ENCODE results near the gene CTU2.

CTU2 gene

GRCh38 chr16:88697831-88698615 is 8.3 kb upstream of the CTU2 start:
- DNase-seq, result no peak

GRCh38 chr16:88698646-88699045 is 7.7 kb upstream of the CTU2 start:
- no peak for DNase-seq

- no peak for DNase-seq
Observed at GRCh38 chr16:88699180-88699579, 7.1 kb upstream of the CTU2 start.

GRCh38 chr16:88700322-88700635 is 6.0 kb upstream of the CTU2 start:
- DNase-seq, result no peak

- DNase-seq, result peak; percentile 60
Observed at GRCh38 chr16:88700636-88701482, 5.4 kb upstream of the CTU2 start.

GRCh38 chr16:88701581-88702370 is 4.5 kb upstream of the CTU2 start:
- DNase-seq, result no peak

- DNase-seq, result no peak
Observed at GRCh38 chr16:88702371-88703210, 3.7 kb upstream of the CTU2 start.

- DNase-seq, result no peak
Observed at GRCh38 chr16:88703486-88704309, 2.6 kb upstream of the CTU2 start.

GRCh38 chr16:88705076-88705684 is 1.1 kb upstream of the CTU2 start:
- peak; percentile 18 for DNase-seq

GRCh38 chr16:88705801-88706228 is 488 bp upstream of the CTU2 start:
- no peak for DNase-seq

- no peak for DNase-seq
Observed at GRCh38 chr16:88706965-88707826, 893 bp downstream of the CTU2 start.

GRCh38 chr16:88710556-88710955 is 4.3 kb downstream of the CTU2 start:
- no peak for DNase-seq

GRCh38 chr16:88711750-88712340 is 5.5 kb downstream of the CTU2 start:
- no peak for DNase-seq

- DNase-seq, result no peak
Observed at GRCh38 chr16:88712362-88712979, 6.2 kb downstream of the CTU2 start.

GRCh38 chr16:88713054-88713453 is 6.8 kb downstream of the CTU2 start:
- DNase-seq, result no peak

GRCh38 chr16:88713568-88714419 is 7.5 kb downstream of the CTU2 start:
- DNase-seq, result no peak

GRCh38 chr16:88714420-88715302 is 8.4 kb downstream of the CTU2 start:
- DNase-seq, result no peak
